DND-41 (cell line): ENCODE data around the gene USP35.

ENCODE experiments used
- ATAC-seq: fragments of 200-7000 bp; cut with Tn5 transposase; 3 replicates; pipeline ENCODE4 v1.9.1; 2021; ENCODE audit warnings: low read depth; ENCODE audit not compliant: insufficient read depth
- DNase-seq: peaks from one replicate; pipeline ENCODE4 v3.0.0-alpha.2; 2020
- H2AFZ ChIP-seq: 2 replicates; pipeline ENCODE4 v1.6.0; 2012; ENCODE audit warnings: low read depth, low read length
- H3K27ac ChIP-seq: 2 replicates; pipeline ENCODE4 v1.5.1; 2012; ENCODE audit warnings: low read length, inconsistent platforms
- H3K27me3 ChIP-seq: fragments of 200-600 bp; sonication (generic); 2 replicates; pipeline ENCODE4 v1.6.0; 2012; ENCODE audit warnings: low read length, mild to moderate bottlenecking, inconsistent platforms; ENCODE audit not compliant: insufficient read depth, poor library complexity
- H3K36me3 ChIP-seq: 2 replicates; pipeline ENCODE4 v1.5.1; 2012; ENCODE audit warnings: low read length, inconsistent platforms; ENCODE audit not compliant: insufficient read depth
- H3K4me1 ChIP-seq: 2 replicates; pipeline ENCODE4 v1.5.1; 2012; ENCODE audit warnings: mild to moderate bottlenecking, low read length; ENCODE audit not compliant: insufficient read depth
- H3K4me2 ChIP-seq: 2 replicates; pipeline ENCODE4 v1.6.0; 2012; ENCODE audit warnings: mild to moderate bottlenecking, moderate library complexity, low read length, inconsistent platforms; ENCODE audit not compliant: insufficient read depth
- H3K4me3 ChIP-seq, 2 experiments: fragments of 200-600 bp in 1 of 2; shearing (Covaris generic) in 1 of 2; 2 replicates each; pipeline ENCODE4 v1.5.1; 2012 to 2016; ENCODE audit warnings: inconsistent platforms in 2 of 2, low read length in 2 of 2, mild to moderate bottlenecking in 2 of 2, low read depth in 1 of 2, moderate library complexity in 1 of 2
- H3K79me2 ChIP-seq: 2 replicates; pipeline ENCODE4 v1.6.0; 2012; ENCODE audit warnings: low read length, inconsistent platforms; ENCODE audit not compliant: insufficient read depth
- H3K9ac ChIP-seq: 2 replicates; pipeline ENCODE4 v1.6.0; 2012; ENCODE audit warnings: low read depth, mild to moderate bottlenecking, inconsistent platforms, low read length, moderate library complexity
- H3K9me3 ChIP-seq: 2 replicates; pipeline ENCODE4 v1.5.1; 2012; ENCODE audit warnings: low read length, moderate library complexity, mild to moderate bottlenecking, inconsistent platforms; ENCODE audit not compliant: insufficient read depth, severe bottlenecking
- H4K20me1 ChIP-seq: 2 replicates; pipeline ENCODE4 v1.6.0; 2012; ENCODE audit warnings: low read length; ENCODE audit not compliant: insufficient read depth
- CTCF ChIP-seq: IDR thresholded peaks from 2 replicates; pipeline ENCODE4 v1.5.1; 2012; ENCODE audit warnings: borderline replicate concordance, low read length, moderate library complexity, mild to moderate bottlenecking; ENCODE audit not compliant: poor library complexity, severe bottlenecking; ENCODE audit errors: extremely low read depth
- EZH2 ChIP-seq: IDR thresholded peaks from 3 replicates; pipeline ENCODE4 v1.6.1; 2012; ENCODE audit warnings: borderline replicate concordance, low read depth, mild to moderate bottlenecking, moderate library complexity, low read length, inconsistent platforms; ENCODE audit not compliant: severe bottlenecking

The USP35 gene

GRCh38 chr11:78199015-78199652, 10.4 kb downstream of the USP35 start:
- H3K9ac ChIP-seq = no peak overlapping the region
- no peaks in the 10 kb centered on the region for H3K27me3 ChIP-seq
- no peak overlapping the region for H3K4me3 ChIP-seq
- H3K36me3 ChIP-seq = peaks cover 47% of the 10 kb centered on the region
- H4K20me1 ChIP-seq = no peaks in the 10 kb centered on the region
- peaks cover 18% of the 10 kb centered on the region for H3K79me2 ChIP-seq
- H2AFZ ChIP-seq = no peak overlapping the region
- TF ChIP-seq EZH2 = no peak
- no peak for TF ChIP-seq CTCF
- no peak for DNase-seq
- H3K9me3 ChIP-seq = no peaks in the 10 kb centered on the region
- ATAC-seq = no peak
- peak overlapping the region; percentile 27; the same call in 1 of the 2 replicates for H3K27ac ChIP-seq
- H3K4me2 ChIP-seq = no peak overlapping the region
- H3K4me1 ChIP-seq = peaks cover 40% of the 10 kb centered on the region

DNA sequence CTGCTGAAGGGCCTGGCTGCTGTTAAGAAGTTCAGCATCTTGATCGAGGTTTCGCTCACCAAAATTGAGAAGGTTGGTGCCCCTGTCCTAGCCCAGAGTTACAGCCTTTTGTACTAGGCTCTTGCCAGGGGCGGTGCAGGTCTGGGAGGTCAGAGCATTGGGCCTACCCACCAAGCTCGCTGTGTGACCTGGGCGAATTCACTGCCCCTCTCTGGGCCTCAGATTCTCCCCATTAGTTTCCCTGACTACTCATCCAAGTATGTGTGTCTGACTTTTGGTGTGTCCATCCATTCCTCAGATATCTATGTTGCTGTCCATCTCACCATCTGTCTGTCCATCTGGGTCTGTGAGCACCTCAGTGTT, 10.9 kb downstream of the USP35 start:
- TF ChIP-seq EZH2 (no peak), CTCF (no peak)
- H3K27me3 ChIP-seq = no peaks in the 10 kb centered on the region
- H3K4me3 ChIP-seq = no peak overlapping the region
- DNase-seq (no peak), ATAC-seq (no peak)
- no peaks in the 10 kb centered on the region for H3K9me3 ChIP-seq
- no peaks in the 10 kb centered on the region for H4K20me1 ChIP-seq
- H3K4me1 ChIP-seq = peaks cover 44% of the 10 kb centered on the region
- H3K4me2 ChIP-seq = no peak overlapping the region
- H3K79me2 ChIP-seq = peaks cover 15% of the 10 kb centered on the region
- no peak overlapping the region for H3K9ac ChIP-seq
- H3K36me3 ChIP-seq = peaks cover 45% of the 10 kb centered on the region
- H3K27ac ChIP-seq = peak overlapping the region; percentile 21; the same call in 1 of the 2 replicates
- H2AFZ ChIP-seq = no peak overlapping the region

- no peaks in the 10 kb centered on the region for H4K20me1 ChIP-seq
- H3K9ac ChIP-seq = no peak overlapping the region
- H3K27me3 ChIP-seq = no peaks in the 10 kb centered on the region
- H3K79me2 ChIP-seq = peaks cover 10% of the 10 kb centered on the region; the same call in 1 of the 2 replicates
- H3K4me1 ChIP-seq = peaks cover 44% of the 10 kb centered on the region
- H3K4me2 ChIP-seq = no peak overlapping the region
- no peak overlapping the region for H3K27ac ChIP-seq
- H3K36me3 ChIP-seq = peaks cover 45% of the 10 kb centered on the region
- DNase-seq (no peak), ATAC-seq (no peak)
- TF ChIP-seq CTCF (no peak), EZH2 (no peak)
- H3K9me3 ChIP-seq = no peaks in the 10 kb centered on the region
- H3K4me3 ChIP-seq = no peak overlapping the region
- H2AFZ ChIP-seq = no peak overlapping the region
These were observed 11.3 kb downstream of the USP35 start for GRCh38 chr11:78200061-78200460.
